GM21381 (cell line): ENCODE data around the gene HNRNPF.
"Not testable (repeated sequence)": the region's sequence is repeated elsewhere in the genome, so short reads cannot be mapped to it uniquely, and the experiment has no call there.

Experiments
- ATAC-seq: cut with Tn5 transposase; IDR thresholded peaks from one replicate; pipeline ENCODE4 v1.9.1; 2021; ENCODE audit warnings: mild to moderate bottlenecking, moderate library complexity; ENCODE audit not compliant: unreplicated experiment

Gene HNRNPF, protein sequence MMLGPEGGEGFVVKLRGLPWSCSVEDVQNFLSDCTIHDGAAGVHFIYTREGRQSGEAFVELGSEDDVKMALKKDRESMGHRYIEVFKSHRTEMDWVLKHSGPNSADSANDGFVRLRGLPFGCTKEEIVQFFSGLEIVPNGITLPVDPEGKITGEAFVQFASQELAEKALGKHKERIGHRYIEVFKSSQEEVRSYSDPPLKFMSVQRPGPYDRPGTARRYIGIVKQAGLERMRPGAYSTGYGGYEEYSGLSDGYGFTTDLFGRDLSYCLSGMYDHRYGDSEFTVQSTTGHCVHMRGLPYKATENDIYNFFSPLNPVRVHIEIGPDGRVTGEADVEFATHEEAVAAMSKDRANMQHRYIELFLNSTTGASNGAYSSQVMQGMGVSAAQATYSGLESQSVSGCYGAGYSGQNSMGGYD

GRCh38 chr10:43408710-43409384 lies at the start of gene HNRNPF:
Gene HNRNPF, minus strand, starts transcription at chr10:43409186. Its CDS starts 21,302 bp downstream, at chr10:43387884.
- peak; percentile 64 for ATAC-seq

DNA sequence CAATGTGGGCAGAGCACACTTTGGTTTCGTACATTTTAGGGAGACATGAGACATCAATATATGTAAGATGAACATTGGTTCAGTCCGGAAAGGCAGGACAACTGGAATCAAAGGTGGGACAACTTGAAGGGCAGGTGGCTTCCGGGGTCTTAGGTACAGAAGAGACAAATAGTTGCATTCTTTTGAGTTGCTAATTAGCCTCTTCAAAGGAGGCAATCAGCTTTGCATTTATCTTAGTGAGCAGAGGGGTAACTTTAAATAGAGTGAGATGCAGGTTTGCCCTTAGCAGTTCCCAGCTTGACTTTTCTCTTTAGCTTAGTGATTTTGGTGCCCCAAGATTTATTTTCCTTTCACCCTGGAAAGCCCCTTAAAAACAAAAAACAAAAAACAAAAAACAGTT lies 49.2 kb upstream of the HNRNPF start:
- no peak for ATAC-seq

GRCh38 chr10:43456561-43456960 lies 47.6 kb upstream of the HNRNPF start:
- not testable (repeated sequence) for ATAC-seq

DNA sequence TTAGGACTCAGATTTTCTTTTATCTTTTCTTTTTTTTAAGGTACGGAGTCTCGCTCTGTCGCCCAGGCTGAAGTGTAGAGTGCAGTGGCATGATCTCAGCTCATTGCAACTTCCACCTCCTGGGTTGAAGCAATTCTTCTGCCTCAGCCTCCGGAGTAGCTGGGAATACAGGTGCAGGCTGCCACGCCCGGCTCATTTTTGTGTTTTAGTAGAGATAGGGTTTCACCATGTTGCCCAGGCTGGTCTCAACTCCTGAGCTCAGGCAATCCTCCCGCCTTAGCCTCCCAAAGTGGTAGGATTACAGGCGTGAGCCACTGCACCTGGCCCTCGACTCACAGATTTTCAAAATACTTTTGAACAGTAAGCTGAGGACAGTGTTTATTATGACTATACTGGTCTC lies 45.0 kb upstream of the HNRNPF start:
- ATAC-seq = not testable (repeated sequence)

GRCh38 chr10:43453266-43453831 lies 44.4 kb upstream of the HNRNPF start:
- ATAC-seq = no peak

DNA sequence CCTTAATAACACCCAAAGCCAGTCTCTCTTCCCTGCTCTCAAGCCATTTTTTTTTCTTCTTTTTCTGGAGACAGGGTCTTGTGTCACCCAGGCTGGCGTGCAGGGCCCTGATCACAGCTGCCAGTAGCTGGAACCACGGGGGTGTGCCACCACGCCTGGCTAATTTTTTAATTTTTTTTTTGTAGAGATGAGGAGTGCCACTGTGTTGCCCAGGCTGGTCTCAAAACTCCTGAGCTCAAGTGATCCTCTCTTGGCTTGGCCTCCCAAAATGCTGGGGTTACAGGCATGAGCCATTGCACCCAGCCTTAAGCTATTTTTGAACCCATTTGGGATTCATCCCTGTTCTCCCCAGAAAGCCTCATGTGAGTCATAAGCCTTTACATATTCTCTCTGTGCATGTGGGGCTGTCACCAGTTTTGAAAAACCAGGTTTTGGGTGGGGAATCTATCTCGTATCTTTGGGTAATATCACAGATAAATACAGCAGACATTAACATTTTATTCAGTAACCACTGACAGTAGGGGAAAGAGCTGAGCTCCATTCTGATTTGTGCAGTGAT lies 43.4 kb upstream of the HNRNPF start:
- no peak for ATAC-seq

- no peak for ATAC-seq
These were observed 39.8 kb upstream of the HNRNPF start for GRCh38 chr10:43448742-43449141.

DNA sequence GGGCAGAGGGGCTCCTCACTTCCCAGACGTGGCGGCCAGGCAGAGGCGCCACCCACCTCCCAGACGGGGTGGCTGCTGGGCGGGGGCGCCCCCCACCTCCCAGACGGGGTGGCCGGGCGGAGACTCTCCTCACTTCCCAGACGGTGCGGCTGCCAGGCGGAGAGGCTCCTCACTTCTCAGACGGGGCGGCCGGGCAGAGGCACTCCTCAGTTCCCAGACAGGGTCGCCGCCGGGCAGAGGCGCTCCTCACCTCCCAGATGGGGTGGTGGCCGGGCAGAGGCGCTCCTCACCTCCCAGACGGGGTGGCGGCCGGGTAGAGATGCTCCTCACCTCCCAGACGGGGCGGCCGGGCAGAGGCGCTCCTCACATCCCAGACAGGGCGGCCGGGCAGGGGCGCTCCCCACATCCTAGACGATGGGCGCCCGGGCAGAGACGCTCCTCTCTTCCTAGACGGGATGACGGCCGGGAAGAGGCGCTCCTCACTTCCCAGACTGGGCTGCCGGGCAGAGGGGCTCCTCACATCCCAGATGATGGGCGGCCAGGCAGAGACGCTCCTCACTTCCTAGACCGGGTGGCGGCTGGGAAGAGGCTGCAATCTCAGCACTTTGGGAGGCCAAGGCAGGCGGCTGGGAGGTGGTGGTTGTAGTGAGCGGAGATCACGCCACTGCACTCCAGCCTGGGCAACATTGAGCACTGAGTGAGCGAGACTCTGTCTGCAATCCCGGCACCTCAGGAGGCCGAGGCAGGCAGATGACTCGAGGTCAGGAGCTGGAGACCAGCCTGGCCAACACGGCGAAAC lies 37.4 kb upstream of the HNRNPF start:
- not testable (repeated sequence) for ATAC-seq

GRCh38 chr10:43444897-43445466 lies 36.0 kb upstream of the HNRNPF start:
- ATAC-seq = no peak

- ATAC-seq = no peak
These were observed 35.3 kb upstream of the HNRNPF start for GRCh38 chr10:43444323-43444722.

- no peak for ATAC-seq
These were observed 31.6 kb upstream of the HNRNPF start for GRCh38 chr10:43440463-43441134.

- no peak for ATAC-seq
These were observed 28.3 kb upstream of the HNRNPF start for GRCh38 chr10:43437141-43437870.

GRCh38 chr10:43436291-43437140 lies 27.5 kb upstream of the HNRNPF start, which contains the start of gene ZNF487:
Gene ZNF487, plus strand, starts transcription at chr10:43437111. Its CDS starts 38,703 bp downstream, at chr10:43475814.
- peak; percentile 96 for ATAC-seq

DNA sequence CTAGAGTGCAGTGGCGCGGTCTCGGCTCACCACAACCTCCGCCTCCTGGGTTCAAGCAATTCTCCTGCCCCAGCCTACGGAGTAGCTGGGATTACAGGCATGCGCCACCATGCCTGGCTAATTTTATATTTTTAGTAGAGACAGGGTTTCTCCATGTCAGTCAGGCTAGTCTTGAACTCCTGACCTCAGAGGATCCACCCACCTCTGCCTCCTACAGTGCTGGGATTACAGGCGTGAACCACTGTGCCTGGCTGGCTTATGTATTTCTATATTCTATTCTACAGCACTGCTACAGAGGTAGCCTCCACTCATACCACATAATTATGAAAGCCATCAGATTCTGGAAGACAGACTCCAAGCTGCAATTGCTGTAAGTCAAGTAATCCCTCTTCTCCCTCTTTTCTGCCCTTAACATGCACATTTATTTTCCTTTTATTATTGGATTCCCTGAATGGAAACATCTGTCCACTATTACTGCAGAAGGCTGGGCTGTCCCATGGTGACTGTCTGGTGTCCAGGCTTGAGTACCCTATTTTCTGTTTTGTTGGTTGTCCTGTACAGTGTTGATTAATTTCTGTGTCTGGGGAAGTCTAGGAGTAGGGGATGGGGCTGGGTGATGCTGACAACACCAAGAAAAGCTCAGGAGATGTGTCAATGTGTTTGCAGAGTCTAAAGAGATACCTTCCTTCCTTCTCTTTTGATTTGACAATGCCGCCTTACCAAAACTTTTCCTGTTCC lies 22.1 kb upstream of the HNRNPF start:
- ATAC-seq = no peak

- ATAC-seq = no peak
These were observed 18.3 kb upstream of the HNRNPF start for GRCh38 chr10:43427166-43427825.

- not testable (repeated sequence) for ATAC-seq
These were observed 17.5 kb upstream of the HNRNPF start for GRCh38 chr10:43426476-43426875.

DNA sequence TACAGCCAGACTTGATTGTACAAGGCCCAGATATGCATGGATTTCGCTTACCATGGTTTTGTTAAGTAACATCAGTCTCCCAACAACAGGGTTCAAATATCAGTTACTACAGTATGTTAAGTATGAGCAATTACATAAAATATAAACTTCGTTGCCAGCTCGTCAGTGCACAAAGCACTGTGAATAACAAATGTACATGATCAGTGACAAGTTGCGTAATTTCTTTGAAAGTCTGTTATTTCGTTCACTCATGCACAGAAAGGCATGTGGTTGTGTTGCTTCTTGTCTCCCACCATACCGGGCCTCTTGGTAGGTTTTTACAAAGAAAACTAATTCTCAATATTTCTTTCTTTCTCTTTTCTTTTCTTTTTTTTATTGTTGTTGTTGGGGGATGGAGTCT lies 15.4 kb upstream of the HNRNPF start:
- no peak for ATAC-seq
